ENCODE data around the gene SCN3A.

DNA sequence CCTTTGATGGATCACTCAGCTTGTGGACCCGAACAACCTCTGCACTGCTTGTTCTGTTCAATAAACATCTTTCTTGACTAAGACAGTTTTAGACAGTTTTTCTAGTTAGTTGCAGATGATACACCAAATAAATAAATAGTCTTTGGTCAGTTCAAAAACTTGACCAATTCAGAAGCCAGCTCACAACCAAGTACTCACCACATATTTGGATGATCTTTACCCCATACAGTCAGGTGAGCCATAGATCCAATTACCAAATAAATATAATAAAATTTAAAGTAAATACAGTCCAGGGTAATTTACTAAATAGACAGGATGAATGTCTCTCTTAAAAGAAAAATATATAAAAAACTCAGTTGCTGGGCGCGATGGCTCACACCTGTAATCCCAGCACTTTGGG is 18.2 kb downstream of the SCN3A start:
- TF ChIP-seq, protein P1, sequence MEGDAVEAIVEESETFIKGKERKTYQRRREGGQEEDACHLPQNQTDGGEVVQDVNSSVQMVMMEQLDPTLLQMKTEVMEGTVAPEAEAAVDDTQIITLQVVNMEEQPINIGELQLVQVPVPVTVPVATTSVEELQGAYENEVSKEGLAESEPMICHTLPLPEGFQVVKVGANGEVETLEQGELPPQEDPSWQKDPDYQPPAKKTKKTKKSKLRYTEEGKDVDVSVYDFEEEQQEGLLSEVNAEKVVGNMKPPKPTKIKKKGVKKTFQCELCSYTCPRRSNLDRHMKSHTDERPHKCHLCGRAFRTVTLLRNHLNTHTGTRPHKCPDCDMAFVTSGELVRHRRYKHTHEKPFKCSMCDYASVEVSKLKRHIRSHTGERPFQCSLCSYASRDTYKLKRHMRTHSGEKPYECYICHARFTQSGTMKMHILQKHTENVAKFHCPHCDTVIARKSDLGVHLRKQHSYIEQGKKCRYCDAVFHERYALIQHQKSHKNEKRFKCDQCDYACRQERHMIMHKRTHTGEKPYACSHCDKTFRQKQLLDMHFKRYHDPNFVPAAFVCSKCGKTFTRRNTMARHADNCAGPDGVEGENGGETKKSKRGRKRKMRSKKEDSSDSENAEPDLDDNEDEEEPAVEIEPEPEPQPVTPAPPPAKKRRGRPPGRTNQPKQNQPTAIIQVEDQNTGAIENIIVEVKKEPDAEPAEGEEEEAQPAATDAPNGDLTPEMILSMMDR (IDR thresholded peaks at IDR 0.05; ENCODE audit: poor library complexity, severe bottlenecking) = no peak
- TF ChIP-seq EZH2 (IDR thresholded peaks at IDR 0.05; ENCODE audit: borderline replicate concordance, insufficient read depth, low read length, poor library complexity, severe bottlenecking) = no peak

Data from neural cell (in vitro differentiated cells).